Retina (tissue), 1 donor: ENCODE data around the gene WASHC2C.
"Not testable (repeated sequence)": the region's sequence is repeated elsewhere in the genome, so short reads cannot be mapped to it uniquely, and the experiment has no call there.

Experiments used
- DNase-seq: peaks from one replicate; pipeline ENCODE4 v3.0.0-alpha.2; 2016

WASHC2C gene, protein sequence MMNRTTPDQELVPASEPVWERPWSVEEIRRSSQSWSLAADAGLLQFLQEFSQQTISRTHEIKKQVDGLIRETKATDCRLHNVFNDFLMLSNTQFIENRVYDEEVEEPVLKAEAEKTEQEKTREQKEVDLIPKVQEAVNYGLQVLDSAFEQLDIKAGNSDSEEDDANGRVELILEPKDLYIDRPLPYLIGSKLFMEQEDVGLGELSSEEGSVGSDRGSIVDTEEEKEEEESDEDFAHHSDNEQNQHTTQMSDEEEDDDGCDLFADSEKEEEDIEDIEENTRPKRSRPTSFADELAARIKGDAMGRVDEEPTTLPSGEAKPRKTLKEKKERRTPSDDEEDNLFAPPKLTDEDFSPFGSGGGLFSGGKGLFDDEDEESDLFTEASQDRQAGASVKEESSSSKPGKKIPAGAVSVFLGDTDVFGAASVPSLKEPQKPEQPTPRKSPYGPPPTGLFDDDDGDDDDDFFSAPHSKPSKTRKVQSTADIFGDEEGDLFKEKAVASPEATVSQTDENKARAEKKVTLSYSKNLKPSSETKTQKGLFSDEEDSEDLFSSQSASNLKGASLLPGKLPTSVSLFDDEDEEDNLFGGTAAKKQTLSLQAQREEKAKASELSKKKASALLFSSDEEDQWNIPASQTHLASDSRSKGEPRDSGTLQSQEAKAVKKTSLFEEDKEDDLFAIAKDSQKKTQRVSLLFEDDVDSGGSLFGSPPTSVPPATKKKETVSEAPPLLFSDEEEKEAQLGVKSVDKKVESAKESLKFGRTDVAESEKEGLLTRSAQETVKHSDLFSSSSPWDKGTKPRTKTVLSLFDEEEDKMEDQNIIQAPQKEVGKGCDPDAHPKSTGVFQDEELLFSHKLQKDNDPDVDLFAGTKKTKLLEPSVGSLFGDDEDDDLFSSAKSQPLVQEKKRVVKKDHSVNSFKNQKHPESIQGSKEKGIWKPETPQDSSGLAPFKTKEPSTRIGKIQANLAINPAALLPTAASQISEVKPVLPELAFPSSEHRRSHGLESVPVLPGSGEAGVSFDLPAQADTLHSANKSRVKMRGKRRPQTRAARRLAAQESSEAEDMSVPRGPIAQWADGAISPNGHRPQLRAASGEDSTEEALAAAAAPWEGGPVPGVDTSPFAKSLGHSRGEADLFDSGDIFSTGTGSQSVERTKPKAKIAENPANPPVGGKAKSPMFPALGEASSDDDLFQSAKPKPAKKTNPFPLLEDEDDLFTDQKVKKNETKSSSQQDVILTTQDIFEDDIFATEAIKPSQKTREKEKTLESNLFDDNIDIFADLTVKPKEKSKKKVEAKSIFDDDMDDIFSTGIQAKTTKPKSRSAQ (N-terminal part only)

DNA sequence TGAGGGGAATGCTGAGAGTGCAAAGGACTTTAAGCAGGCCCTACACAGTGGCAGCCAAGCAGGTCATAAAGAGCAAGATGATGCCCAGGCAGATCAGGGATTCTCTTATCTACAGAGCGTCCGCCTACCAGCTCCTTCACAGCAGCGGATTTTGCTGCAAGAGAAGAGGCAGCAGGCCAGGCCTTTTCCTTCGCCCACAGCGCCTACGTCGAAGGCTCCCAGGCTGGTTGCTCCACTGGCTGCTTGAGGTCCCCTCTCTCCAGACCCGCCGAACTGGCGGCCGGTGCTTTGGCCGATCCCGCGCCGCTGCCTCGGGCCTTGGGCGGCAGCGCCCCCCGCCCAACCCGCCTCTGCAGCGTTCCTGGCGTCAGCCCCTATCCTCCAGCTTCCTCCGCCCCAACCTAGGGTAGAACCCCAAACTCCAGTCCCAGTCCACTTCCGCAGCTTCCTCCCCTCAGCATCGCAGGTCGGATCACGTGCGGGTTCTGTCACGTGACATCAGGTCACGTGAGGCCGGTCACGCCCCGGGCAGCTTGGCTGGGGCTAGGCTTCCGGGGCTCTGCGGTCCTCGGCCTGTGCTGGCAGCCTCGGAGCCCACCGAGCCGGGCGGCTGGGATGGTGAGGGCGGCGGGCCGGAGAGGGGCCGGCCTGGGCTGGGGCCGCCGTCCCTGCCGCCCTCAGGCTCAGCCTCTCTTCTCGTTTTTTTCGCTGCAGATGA, at the start of gene WASHC2C:
Gene WASHC2C (plus strand): TSS at position 564 of the 718 bp plus-strand sequence. CDS start 52 bp downstream, at position 616.
- peak; percentile 98 for DNase-seq

DNA sequence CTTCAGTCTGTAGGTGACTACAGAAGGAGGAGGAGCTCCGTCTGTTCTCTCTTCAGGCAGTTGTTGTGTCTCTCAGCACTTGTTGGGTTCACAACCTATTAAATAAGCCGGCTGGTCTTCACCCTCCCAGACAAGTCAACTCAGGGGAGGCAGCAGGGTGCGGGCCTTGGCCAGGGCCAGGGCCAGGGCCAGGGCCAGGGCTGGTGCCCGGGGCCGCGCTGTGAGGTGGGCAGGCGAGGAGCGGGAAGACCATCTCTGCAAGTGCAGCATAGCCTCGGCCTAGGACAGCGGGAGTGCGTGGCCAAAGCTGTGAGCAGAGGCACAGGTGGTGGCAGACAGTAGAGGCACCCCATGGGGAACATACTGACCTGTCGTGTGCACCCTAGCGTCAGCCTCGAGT, 48.6 kb upstream of the WASHC2C start:
- DNase-seq, result not testable (repeated sequence)

DNA sequence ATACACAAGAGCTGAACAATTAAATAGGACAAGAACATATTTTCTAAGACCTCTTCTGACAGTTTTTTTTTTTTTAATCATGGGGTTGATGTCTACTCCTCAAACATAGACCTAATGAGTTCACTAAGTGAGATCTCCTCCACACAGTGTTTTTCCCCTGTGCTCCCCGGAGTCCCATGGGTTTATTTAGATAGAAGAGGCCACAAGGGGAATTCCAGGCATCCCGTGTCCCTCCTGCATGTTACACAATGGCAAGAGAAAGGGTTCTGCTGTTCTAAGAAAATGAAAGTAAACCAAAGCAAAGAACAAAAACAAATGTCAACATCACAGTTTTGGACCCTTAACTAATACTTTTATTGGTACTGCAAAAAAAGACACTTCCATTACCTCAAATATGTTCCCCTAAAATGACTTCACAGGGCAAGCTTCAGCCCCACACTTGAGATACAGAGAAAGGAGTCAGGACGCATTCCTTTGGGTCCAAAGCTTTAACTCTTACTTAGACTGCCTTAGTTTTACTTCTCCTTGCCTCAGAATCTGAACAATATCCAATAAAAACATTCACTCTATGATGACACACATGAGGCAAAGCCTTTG, 16.8 kb upstream of the WASHC2C start:
- not testable (repeated sequence) for DNase-seq

DNA sequence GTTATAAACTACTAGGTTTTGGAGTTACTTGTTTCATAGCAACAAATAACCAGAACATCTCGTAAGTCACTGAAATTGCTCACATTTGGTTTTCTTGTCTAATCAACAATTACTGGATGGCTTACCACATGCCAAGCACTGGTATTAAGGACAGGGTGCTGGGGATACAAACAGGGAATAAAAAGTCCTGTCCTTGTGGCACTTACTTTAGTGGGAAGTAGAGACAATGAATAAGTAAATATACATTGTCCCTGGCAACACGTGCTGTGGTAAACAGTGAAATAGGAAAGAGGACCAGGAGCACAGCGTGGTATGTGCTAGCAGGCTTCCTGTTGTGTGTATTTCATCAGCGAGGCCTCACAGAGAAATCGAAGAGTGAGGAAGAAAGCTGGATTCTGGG, 15.8 kb upstream of the WASHC2C start:
- DNase-seq, result not testable (repeated sequence)

DNA sequence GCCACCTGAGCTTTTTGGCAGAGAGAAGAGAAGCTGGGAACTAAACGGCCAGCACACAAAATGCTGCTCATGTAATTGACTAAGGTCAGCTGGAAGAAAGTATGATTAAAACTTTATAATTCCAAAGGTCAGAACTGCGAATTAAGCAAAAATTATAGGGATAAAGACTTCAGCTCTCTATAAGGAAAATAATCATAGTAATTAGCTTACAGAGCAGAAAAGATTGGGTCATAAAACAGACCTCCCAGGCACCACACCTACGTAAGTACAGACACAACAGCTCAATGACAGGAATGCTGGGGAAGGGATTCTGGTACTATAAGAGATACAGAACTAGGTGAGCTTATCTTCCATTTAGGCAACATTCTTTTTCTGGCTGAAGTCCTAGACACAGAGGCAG, 10.0 kb upstream of the WASHC2C start:
- DNase-seq, result not testable (repeated sequence)

DNA sequence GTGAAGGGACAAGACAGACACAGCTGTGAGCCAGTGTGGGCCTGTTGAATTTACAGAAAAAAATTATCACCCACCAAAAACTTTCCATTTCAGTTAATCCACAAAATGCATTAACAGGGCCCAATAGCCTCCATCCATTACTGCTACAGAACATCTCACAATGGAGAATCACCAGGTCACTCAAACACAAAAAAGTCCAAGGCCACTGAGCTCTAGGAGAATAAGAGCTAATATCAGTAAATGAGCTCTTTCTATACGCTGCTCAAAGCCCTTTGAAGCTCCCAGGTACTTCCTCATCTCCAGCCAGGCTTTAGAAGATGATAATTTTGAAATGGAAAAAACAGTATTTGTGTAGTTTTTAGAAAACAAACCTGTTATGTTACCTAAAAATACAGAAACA, 9.4 kb upstream of the WASHC2C start:
- DNase-seq, result not testable (repeated sequence)

DNA sequence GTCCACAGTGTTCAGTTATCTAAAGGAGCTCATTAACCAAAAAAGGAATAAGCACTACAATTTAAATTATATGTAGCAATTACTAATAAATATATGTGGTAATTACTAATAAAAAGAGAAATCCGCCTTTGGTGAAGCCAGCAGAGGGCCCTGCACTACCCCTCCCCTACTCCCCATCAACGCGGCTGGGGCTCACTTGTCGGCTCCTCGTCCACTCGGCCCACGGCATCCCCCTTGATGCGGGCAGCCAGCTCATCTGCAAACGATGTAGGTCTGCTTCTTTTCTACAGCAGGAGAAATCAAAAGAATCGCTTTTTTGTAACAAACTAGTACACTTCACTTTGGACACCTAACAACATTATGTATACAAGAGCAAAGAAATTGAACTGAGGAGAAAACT, 5.6 kb upstream of the WASHC2C start:
- not testable (repeated sequence) for DNase-seq

DNA sequence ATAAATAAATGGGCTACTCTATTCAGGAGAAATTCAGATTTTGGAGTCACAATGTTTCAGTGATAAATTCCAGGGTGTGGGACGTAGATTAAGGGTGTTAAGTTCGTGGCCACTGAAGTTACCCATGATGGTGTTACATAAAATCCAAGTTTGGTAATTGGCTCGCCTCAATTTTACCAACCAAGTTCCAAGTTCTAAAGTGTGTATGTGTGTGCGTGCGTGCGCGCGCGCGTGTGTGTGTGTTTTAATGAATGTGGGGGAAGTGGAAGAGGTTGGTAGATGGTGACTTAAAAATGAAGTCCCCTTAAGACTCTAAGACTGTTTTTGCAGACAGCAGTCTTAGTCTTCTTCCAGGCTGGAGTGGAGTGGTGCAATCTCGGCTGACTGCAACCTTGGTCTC, 3.2 kb upstream of the WASHC2C start:
- not testable (repeated sequence) for DNase-seq

DNA sequence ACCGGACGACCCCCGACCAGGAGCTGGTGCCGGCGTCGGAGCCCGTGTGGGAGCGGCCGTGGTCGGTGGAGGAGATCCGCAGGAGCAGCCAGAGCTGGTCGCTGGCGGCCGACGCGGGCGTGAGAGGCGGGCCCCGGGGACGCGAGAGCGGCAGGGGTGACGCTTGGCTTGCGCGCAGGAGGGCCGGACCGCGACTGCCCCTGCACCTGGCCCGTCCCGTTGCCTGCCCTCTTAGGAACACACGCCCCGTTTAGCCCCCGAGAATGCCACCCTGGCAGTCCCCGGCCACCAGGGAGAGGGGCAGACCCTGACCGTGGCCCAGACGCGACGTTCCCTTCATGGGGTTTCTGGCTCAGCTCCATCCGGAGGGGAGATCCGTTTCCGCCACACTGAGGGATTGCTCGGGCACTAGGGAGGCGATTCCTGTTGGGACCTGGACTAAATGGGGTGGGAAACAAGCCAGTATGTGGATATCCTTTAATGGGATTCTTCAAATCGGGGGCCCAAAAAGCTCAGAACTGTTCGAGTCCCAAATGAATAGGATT, 427 bp downstream of the WASHC2C start:
- not testable (repeated sequence) for DNase-seq

DNA sequence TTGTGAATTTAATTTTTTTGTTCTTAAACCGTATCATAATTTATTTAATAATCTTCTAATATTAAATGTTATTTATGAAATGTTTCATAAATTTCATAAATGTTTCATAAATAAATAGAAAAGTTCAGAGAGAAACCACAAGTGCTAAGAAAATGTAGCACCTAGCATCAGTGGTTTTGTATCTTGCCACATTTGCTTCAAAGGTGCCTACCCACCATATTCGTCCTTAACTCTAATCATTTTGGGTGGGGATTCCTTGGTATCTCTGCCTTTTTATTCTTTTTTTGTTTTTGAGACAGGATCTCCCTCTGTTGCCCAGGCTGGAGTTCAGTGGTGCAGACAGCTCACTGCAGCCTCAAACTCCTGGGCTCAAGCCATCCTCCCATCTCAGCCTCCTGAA, 7.4 kb downstream of the WASHC2C start:
- DNase-seq, result not testable (repeated sequence)

DNA sequence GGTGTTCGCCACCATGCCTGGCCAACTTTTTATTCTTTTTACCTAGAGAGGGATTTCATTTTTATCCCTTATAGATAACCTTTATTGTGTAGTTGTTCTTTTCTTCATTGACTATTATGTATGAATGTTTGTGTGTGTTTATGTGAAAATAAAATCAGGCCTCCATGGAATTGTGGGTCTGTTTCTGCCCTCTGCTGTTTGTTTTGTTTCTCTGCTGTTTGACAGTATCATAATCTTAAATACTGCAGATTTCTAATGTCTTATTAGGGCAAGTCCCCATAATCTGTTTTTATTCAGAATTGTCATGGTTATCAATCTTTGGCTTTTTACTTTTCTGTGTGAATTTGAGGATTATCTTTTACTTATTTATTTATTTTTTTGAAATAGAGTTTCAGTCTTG, 7.8 kb downstream of the WASHC2C start:
- not testable (repeated sequence) for DNase-seq

DNA sequence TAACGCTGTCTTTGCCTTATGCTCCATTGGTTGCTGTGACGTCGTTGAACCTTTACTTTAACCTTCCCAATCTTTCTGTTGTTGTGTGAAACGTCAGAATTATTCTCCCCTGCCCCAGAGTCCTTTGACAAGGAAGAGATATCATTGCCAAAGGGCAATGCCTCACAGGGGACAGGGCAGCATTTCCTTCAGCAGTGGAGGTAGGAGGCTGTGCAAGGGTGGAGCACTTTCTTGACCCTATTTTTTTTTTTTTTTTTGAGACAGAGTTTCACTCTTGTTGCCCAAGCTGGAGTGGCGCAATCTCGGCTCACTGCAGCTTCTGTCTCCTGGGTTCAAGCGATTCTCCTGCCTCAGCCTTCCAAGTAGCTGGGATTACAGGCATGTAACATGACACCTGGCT, 14.5 kb downstream of the WASHC2C start:
- DNase-seq, result not testable (repeated sequence)

DNA sequence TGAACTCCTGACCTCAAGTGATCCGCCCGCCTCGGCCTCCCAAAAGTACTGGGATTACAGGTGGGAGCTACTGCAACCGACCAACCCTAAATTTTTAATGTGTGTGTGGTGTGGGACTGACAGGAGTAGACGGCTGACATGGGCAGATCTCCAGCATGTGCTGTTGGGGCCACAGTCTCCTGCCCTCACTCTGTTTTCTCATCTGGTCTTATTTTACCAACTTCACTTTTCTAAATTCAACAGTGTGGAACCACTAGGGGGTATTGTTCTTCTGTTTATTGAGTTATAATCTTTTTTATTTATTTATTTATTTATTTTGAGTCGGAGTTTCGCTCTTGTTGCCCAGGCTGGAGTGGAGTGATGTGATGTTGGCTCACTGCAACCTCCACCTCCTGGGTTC, 14.9 kb downstream of the WASHC2C start:
- DNase-seq, result not testable (repeated sequence)

DNA sequence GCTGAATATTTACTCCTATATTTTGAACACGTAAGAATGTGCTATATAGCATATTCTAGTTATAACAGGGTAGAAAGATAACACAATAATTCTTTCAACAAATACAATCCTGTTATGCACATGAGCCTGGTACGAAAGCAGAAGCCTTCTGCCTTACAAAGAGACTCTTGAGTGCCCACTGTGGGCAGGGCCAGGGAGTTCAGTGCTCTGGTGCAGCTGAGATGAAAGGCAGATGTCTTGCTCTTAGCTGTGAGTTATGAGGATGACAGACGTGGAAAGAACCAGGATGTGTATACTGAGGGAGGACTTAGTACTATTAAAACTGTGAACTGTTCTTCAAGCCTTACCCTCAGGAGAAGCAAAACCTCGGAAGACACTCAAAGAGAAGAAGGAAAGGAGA, 24.1 kb downstream of the WASHC2C start:
- not testable (repeated sequence) for DNase-seq

DNA sequence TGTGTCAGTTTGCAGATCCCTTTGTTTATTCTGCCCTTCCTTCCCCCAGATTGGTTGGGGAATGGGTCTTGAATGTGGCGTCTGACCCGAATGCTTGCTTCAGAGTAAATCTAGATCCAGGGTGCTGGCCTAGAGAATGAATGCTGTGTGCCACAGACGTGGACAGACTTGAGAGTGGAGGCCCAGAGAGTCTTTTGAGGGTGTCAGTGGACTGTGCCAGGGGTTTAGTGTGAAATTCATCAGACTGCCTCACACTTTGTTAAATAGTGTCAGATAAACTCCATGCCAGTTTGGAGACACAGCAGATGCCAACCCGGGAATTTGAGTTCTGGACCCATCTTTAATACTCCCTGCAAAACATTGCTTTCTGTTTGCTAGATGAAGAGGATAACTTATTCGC, 25.1 kb downstream of the WASHC2C start:
- DNase-seq, result not testable (repeated sequence)

DNA sequence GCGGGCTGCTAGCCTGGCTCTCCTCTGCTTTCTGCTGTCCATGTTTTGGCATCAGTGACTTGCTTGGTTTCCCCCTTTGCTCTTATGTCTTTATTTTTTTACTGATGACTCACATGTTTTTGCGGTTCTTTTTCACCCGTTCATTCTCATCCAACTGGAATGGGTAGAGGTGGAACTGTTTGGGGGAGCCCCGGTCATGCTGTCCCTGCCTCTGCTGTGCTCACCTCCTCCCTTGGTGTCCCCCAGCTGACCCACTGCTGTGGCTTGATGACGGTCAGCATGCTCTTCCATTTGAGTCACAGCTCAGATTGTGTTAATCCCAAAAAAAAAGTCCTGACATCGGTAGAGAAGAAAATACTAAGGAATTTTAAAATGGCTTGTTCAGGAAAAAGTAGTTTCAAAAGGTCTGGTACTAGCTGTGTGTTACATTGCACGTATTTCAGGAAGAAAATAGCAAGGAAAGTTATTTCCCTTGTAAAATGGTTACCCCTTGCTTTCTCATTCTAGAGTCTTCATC, 27.0 kb downstream of the WASHC2C start:
- DNase-seq, result not testable (repeated sequence)

DNA sequence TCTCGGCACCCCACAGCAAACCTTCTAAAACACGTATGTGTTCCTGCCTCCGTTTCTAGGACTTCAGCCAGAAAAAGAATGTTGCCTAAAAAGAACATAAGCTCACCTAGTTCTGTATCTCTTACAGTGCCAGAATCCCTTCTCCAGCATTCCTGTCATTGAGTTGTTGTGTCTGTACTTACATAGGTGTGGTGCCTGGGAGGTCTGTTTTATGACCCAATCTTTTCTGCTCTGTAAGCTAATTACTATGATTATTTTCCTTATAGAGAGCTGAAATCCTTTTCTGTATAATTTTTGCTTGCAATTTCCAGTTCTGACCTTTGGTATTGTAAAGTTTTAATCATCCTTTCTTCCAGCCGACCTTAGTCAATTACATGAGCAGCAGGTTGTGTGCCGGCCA, 28.0 kb downstream of the WASHC2C start:
- DNase-seq, result not testable (repeated sequence)

DNA sequence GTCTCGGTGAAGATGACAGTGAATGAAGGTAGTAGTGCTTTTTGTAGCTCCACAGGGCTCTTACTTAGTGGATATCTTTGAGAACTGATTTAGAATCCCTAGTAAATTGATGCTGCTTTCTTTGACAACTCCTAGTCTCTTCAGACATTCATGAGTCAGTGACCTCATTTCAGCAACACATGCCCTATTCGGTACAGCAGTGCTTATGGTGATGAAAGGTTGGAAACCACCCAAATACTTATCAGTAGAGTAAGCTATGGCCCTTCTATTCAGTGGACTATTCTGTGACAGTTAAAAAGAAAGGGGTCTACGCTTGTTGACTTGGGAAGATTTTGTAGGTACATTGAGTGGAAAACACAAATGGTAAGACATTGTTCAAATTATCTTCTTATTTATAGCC, 29.0 kb downstream of the WASHC2C start:
- DNase-seq, result not testable (repeated sequence)

DNA sequence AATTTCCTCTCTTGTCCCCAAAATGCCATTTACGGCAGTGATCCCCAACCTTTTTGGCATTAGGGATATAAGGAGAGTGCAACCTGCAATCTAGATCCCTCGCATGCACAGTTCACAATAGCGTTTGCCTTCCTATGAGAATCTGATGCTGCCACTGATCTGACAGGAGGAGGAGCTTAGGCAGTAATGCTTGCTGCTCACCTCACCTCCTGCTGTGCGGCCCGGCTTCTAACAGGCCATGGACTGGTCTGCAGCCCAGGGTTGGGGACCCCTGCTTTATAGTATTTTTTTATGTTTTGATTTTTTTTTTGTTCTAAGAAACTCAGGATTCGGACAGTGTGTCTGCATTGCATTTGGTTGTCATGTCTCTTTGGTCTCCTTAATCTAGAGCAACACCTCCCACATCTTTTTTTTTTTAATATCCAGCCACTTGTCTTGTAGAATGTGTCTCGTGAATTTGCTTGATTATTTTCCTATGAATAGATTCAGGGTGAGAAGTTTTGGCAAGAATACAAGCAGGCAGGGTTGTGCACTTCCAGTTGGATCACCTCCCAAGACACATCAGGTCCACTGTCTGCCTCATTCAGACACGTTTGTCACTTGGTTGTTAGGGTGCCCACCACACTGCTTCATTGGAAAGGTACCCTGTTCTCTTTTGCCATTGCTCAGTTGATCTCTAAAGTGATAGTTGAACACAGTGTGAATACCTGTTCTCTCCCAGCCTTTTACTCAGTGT, 30.8 kb downstream of the WASHC2C start:
- DNase-seq, result peak; percentile 1

DNA sequence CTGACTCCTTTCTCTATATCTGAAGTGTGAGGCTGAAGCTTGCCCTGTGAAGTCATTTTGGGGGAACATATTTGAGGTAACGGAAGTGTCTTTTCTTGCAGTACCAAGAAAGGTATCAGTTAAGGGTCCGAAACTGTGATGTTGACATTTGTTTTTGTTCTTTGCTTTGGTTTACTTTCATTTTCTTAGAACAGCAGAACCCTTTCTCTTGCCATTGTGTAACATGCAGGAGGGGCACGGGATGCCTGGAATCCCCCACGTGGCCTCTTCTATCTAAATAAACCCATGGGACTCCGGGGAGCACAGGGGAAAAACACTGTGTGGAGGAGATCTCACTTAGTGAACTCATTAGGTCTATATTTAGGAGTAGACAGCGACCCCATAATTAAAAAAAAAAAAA, 34.6 kb downstream of the WASHC2C start:
- not testable (repeated sequence) for DNase-seq
